GM13976 (cell line): Measurements from ENCODE around the gene RMI2.
A peak's percentile ranks its signal among the peaks of the same experiment; 100 is the strongest.

Experiments used
- DNase-seq: peaks from one replicate; pipeline ENCODE4 v3.0.0; 2012; ENCODE audit warnings: low spot score
- in situ Hi-C: fragments of 300-500 bp; cut with MboI; formaldehyde crosslinking; loops from one replicate; pipeline ENCODE4 v1.12.0; 2022; ENCODE audit warnings: low sequenced_read_pairs, mixed read lengths, inconsistent platforms; ENCODE audit not compliant: unreplicated experiment
- TF ChIP-seq, protein P1 (sequence below): IDR thresholded peaks from 2 replicates; pipeline ENCODE4 v1.5.1; 2012; ENCODE audit warnings: borderline replicate concordance, mild to moderate bottlenecking; ENCODE audit not compliant: insufficient read depth; ENCODE audit errors: extremely low read depth, missing control alignments, control extremely low read depth

RMI2 gene

DNA sequence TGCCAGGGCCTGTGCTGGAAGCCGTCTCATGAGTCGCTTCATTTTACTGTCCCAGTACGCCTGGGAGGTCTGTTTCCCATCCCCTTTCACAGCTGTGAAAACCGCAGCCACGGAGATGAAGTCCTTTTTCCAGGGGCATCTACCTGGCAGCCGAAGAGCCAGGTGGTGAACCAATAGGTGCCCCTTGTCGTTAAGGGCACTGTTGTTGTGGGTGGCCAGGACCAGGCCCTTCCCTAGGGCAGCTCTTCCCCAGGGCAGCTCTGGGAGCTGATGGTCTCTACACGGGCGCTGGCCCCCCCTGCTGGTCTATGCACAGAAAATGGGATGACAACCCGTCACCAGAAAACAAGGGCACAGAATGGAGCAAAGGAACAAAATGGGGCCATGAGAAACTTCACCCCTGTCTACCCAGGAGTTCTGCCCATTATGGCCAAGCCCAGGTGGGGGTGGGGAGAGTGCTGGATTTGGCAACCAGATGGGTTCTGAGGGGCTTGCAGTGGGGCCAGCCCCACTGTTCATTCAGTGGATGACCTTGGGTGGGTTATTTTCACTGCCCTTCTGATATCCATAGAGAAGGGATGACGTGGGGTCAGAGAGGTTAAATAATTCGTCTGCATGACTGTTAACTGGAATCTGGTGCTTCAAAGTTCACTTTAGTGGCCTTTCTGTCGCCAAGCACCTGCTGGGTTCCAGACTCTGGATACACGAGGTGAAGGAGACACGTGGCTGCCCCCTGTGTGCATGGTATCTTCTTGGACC, 11.5 kb downstream of the RMI2 start:
- peak; percentile 68 for DNase-seq
- in situ Hi-C loops: no loop called here
- TF ChIP-seq, protein P1, sequence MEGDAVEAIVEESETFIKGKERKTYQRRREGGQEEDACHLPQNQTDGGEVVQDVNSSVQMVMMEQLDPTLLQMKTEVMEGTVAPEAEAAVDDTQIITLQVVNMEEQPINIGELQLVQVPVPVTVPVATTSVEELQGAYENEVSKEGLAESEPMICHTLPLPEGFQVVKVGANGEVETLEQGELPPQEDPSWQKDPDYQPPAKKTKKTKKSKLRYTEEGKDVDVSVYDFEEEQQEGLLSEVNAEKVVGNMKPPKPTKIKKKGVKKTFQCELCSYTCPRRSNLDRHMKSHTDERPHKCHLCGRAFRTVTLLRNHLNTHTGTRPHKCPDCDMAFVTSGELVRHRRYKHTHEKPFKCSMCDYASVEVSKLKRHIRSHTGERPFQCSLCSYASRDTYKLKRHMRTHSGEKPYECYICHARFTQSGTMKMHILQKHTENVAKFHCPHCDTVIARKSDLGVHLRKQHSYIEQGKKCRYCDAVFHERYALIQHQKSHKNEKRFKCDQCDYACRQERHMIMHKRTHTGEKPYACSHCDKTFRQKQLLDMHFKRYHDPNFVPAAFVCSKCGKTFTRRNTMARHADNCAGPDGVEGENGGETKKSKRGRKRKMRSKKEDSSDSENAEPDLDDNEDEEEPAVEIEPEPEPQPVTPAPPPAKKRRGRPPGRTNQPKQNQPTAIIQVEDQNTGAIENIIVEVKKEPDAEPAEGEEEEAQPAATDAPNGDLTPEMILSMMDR: peak; percentile 60

DNA sequence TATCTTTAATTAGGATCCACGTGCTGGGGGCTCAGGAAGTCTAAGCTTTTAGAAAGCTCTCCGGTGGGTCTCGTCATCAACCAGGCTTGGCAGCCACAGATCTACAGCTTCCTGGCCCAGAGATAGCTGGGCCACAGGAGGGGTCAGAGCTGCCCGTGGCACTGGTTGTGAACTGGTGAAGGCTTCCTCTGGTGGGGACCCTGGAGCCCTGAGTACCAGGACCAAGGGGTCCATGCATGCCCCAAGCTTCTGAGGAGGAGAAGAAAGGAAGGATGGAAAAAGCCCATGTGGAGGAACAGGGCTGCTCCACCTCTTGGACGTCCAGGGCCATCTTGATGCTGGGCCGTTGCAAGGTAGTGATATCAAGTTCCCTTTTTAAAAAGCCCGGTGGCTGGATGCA, 13.3 kb downstream of the RMI2 start:
- in situ Hi-C loops: no loop called here
- no peak for DNase-seq
- TF ChIP-seq, protein P1: no peak

DNA sequence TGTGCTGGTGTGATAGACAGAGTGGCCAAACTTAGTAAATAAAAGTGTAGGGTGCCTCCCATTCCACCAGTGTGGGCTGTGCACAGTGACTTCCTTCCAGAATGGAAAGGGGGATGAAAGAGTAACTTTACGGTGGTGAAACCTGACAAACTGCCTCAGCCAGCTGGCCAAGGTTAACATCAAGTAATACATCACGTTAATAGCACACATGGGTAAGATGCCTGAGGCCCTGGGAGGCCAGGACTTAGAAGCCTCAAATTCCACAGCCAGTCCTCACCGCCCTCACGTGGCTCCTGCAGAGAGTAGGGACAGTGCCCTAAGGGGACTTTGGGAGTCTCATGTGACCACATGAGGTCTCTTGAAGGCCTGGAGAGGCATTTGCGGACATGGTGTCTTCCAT, 14.1 kb downstream of the RMI2 start:
- DNase-seq: no peak
- TF ChIP-seq, protein P1: no peak
- in situ Hi-C loops: no loop called here

DNA sequence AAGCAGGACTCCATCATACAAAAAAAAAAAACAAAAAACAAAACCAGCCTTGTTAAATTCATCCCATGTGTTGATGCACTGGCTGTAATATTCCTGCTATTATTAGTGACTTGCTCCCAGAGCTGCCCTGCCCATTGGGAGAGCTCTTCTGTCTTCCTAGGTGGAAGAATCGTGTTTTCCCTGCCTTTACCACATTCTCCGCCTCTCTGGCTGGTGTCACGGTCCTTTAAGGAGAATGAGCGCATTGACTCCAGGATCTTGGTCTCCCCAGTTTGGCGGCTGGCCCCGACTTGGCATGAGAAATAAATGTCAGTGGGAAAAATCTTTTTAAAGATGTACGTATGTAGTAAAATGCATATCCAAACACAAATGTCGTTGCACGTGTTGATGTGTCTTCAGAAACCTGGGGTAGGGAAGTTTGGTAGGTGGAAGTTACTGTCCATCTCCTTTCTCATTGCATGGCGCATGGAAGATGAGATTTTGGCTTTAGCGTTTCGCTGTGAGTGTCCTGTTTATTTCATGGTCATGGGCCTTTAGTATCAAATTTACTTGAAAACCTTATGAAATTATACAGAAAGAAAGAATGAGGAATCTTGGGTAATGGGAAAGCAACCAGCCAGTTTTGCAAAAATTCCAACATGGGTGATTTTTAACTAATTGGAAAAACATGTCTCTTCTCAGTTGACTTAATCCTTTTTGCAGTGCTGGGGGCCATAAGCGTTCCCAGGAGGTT, 15.5 kb downstream of the RMI2 start:
- TF ChIP-seq, protein P1: no peak
- no peak for DNase-seq
- in situ Hi-C loops: no loop called here

DNA sequence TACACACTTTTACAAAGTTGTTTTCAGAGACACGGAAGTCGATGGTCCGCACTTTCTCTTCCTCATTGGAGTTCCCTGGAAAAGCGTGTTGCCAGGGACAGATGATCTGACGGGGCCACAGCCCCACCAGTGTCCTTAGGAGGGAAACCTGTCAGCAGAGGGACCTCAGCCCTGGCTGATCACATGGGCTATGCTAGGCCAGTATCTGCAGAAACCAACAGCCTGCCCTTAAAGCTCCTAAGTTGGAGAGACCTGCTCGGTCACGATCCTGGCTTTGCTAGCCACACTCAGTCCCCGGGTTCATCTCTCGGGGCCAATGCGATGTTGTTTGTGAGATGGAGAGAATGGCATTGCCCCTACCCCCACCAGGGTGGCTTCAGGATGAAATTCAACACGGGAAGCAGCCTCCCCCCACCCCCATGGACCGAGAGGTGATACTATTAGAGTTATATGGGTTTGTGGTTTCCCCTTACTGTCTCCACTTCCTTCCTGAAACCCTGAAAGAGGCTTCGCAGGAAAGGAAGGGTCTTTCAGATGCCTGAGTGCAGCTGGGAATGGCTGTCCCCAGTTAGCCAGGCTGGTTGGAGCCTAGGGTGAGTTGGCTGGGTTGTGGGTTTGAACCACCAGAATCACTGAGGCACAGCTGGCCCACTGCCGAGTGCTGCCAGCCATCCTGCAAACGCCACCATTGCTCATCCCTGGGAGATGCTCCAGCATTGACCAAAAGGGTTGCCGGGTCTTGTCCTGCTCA, 16.6 kb downstream of the RMI2 start:
- DNase-seq: peak; percentile 55
- TF ChIP-seq, protein P1: no peak
- in situ Hi-C loops: no loop called here

DNA sequence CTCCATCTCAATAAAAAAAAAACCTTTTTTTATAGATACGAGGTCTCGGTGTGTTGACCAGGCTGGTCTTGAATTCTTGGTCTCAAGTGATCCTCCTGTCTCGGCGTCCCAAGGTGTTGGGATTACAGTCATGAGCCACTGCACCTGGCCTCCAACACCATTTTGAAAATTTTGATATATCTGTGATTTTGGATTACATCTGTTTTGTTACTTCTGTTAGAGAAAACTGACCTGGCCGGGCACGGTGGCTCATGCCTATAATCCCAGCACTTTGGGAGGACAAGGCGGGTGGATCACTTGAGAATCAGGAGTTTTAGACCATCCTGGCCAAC, 18.6 kb downstream of the RMI2 start:
- in situ Hi-C loops: no loop called here
- no peak for DNase-seq
- TF ChIP-seq, protein P1: no peak
